ENCODE data around the gene PADI6.
"Not testable (repeated sequence)": the region's sequence is repeated elsewhere in the genome, so short reads cannot be mapped to it uniquely, and the experiment has no call there.

DNA sequence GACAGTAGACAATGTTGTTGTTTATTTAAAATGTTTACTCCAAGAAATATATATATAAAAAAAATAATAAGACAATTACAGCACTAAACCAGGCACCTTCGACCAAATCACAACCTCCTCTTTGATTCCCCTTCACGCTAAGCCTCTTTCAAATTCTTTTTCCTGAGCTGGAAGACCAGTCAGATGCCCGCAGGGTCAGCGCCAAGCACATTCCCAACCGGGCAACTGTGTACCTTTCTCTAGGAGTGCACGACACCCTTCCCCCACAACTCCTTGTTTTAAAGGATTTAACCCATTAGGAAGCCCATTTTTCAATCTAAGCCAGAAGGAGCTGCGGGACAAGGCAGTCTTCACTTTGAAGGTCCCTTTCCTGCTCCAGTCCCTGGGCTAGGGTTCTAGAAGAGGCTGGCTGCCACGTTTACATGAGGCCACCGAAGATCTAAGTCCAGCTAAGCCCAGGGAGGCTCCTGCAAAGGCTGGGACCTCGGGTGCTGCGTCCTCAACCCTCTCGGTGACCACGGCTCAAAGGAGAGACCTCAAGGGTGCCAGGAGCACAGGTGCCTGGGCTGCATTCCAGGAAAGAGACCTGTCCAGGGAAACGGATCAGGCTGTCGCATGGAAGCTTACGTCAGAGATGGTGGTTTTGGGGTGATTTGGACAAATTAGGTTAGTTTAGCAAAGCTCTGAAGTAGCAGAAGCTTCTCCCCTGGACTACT lies 34.9 kb downstream of the PADI6 start:
- TF ChIP-seq, protein P1, sequence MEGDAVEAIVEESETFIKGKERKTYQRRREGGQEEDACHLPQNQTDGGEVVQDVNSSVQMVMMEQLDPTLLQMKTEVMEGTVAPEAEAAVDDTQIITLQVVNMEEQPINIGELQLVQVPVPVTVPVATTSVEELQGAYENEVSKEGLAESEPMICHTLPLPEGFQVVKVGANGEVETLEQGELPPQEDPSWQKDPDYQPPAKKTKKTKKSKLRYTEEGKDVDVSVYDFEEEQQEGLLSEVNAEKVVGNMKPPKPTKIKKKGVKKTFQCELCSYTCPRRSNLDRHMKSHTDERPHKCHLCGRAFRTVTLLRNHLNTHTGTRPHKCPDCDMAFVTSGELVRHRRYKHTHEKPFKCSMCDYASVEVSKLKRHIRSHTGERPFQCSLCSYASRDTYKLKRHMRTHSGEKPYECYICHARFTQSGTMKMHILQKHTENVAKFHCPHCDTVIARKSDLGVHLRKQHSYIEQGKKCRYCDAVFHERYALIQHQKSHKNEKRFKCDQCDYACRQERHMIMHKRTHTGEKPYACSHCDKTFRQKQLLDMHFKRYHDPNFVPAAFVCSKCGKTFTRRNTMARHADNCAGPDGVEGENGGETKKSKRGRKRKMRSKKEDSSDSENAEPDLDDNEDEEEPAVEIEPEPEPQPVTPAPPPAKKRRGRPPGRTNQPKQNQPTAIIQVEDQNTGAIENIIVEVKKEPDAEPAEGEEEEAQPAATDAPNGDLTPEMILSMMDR (IDR thresholded peaks at IDR 0.05), result not testable (repeated sequence)
- TF ChIP-seq EZH2phosphoT487, EZH2 (IDR thresholded peaks at IDR 0.05): not testable (repeated sequence)
